K562 (cell line): ENCODE data around the gene SLC33A1. TPM values are rescaled to one million over a fixed set of nuclear protein-coding genes. Genes with fewer than 3 reads are reported as not detected.
A peak's percentile ranks its signal among the peaks of the same experiment; 100 is the strongest.

Source experiments
- ARID1B ChIP-seq: fragments of 450-650 bp; IDR thresholded peaks from 2 replicates; pipeline ENCODE4 v1.6.1; 2016; ENCODE audit warnings: antibody characterized with exemption, mild to moderate bottlenecking, inconsistent platforms
- ELF1 ChIP-seq: fragments of 200-800 bp; sonication (Bioruptor generic); IDR thresholded peaks from 2 replicates; pipeline ENCODE4 v1.6.1; 2016; ENCODE audit warnings: missing genetic modification characterization, missing compliant biosample characterization
- HLTF ChIP-seq: fragments of 450-650 bp; IDR thresholded peaks from 2 replicates; pipeline ENCODE4 v1.6.1; 2016
- MAZ ChIP-seq, 2 experiments: fragments of 450-650 bp in 1 of 2; sonication (generic) in 1 of 2; formaldehyde crosslinking; IDR thresholded peaks in 1 of 2; conservative IDR thresholded peaks in 1 of 2; 2 replicates each; pipeline versions ENCODE4 v1.4.0 to v1.5.0; 2020; ENCODE audit warnings: mild to moderate bottlenecking in 1 of 2, missing genetic modification reagents in 1 of 2
- MGA ChIP-seq: fragments of 450-650 bp; IDR thresholded peaks from 2 replicates; pipeline ENCODE4 v1.6.1; 2016; ENCODE audit warnings: mild to moderate bottlenecking, moderate library complexity
- MTA3 ChIP-seq: fragments of 450-650 bp; formaldehyde crosslinking; IDR thresholded peaks from 2 replicates; pipeline ENCODE4 v1.6.1; 2017; ENCODE audit warnings: mild to moderate bottlenecking, borderline replicate concordance
- NFE2 ChIP-seq: IDR thresholded peaks from 2 replicates; pipeline ENCODE4 v1.6.1; 2014; ENCODE audit warnings: antibody characterized with exemption, low read depth
- NFIC ChIP-seq: fragments of 450-650 bp; IDR thresholded peaks from 2 replicates; pipeline ENCODE4 v1.6.1; 2017; ENCODE audit warnings: mild to moderate bottlenecking, inconsistent platforms
- NRF1 ChIP-seq, 2 experiments: fragments of 450-650 bp; IDR thresholded peaks in 1 of 2; conservative IDR thresholded peaks in 1 of 2; 2 replicates each; pipeline ENCODE4 v1.6.1; 2014; ENCODE audit warnings: mild to moderate bottlenecking in 2 of 2
- RBM25 ChIP-seq: fragments of 200-400 bp; formaldehyde crosslinking; IDR thresholded peaks from 2 replicates; pipeline ENCODE4 v1.6.1; 2018; ENCODE audit warnings: low read length, low read depth, moderate library complexity; ENCODE audit not compliant: severe bottlenecking
- SMAD4 ChIP-seq: fragments of 250-450 bp; sonication (Bioruptor Pico); conservative IDR thresholded peaks from 2 replicates; pipeline ENCODE4 v1.8.0; 2021; ENCODE audit warnings: inconsistent platforms, mild to moderate bottlenecking, moderate library complexity
- SMARCC2 ChIP-seq: fragments of 450-650 bp; IDR thresholded peaks from 2 replicates; pipeline ENCODE4 v1.6.1; 2017; ENCODE audit warnings: antibody characterized with exemption, moderate library complexity, mild to moderate bottlenecking, low read depth
- SMARCE1 ChIP-seq: fragments of 450-650 bp; IDR thresholded peaks from 2 replicates; pipeline ENCODE4 v1.7.1; 2016; ENCODE audit warnings: mild to moderate bottlenecking
- TAF9B ChIP-seq: fragments of 450-650 bp; IDR thresholded peaks from 2 replicates; pipeline ENCODE4 v1.6.1; 2018; ENCODE audit warnings: mild to moderate bottlenecking; ENCODE audit not compliant: partially characterized antibody
- ZEB2 ChIP-seq: fragments of 450-650 bp; IDR thresholded peaks from 2 replicates; pipeline ENCODE4 v1.6.1; 2016
- polyA plus RNA-seq, 8 experiments: library from polyadenylated mRNA; depleted of rRNA in 4 of 8; stranded (reverse) in 5 of 8; unstranded in 3 of 8; fragments of >200 nt; fragmentation: Nextera tagmentation in 2 of 8; fragmentation: Illumina TruSeq in 1 of 8; extraction: Ambion mirVana in 2 of 8; extraction: Trizol in 1 of 8; gene quantifications; 2 replicates each; pipeline versions ENCODE4 v1.2.1 to v1.2.3, GENCODE V29; 2011 to 2014; ENCODE audit warnings: inconsistent platforms in 1 of 8, missing spikeins in 1 of 8
- total RNA-seq, 7 experiments: library from RNA; depleted of rRNA in 6 of 7; stranded (reverse); fragments of >200 nt in 6 of 7; fragmentation: Illumina TruSeq in 2 of 7; extraction: Trizol in 2 of 7; gene quantifications; 2 replicates each; pipeline versions ENCODE4 v1.2.1 to v1.2.3, GENCODE V29; 2011 to 2021; ENCODE audit warnings: low replicate concordance in 1 of 7

The SLC33A1 gene
- total and polyA plus RNA-seq, 9 of the 15 experiments (the other 6 are each of a cell fraction or from before 2014, with no cell fraction given) = 6.2 to 26.8 (median 19.6) TPM

- TF ChIP-seq MGA (peak; percentile 68), SMARCE1 (peak; percentile 87), TAF9B (peak; percentile 68), RBM25 (peak; percentile 68), MTA3 (0 out of 2 replicates have a peak, but pooled peaks have one; percentile 50), MAZ (CRISPR knock-in tag; conservative IDR thresholded peaks at IDR 0.05 in 1 of 2, IDR thresholded peaks at IDR 0.05 in 1 of 2) (0 out of 4 replicates have a peak, but pooled peaks of 1 of the 2 experiments have one; percentile 21), ELF1 (tag) (peak; percentile 55), ZEB2 (0 out of 2 replicates have a peak, but pooled peaks have one; percentile 59), ARID1B (peak; percentile 70), SMARCC2 (peak; percentile 59; the same call in 1 of the 2 replicates), SMAD4 (CRISPR knock-in tag) (peak; percentile 28; the same call in 1 of the 2 replicates), NFE2 (peak; percentile 32; the same call in 1 of the 2 replicates), NRF1 (conservative IDR thresholded peaks at IDR 0.05 in 1 of 2, IDR thresholded peaks at IDR 0.05 in 1 of 2) (0 out of 4 replicates have a peak, but pooled peaks of 1 of the 2 experiments have one; percentile 14), HLTF (0 out of 2 replicates have a peak, but pooled peaks have one; percentile 22), NFIC (peak; percentile 57)
Observed at GRCh38 chr3:155862290-155862982, 8.2 kb upstream of the SLC33A1 start (continued).
